K562 treated with DMSO at 1 percent for 48 hours (cell line): ENCODE results near the gene DPPA3. TPM values are rescaled to one million over a fixed set of nuclear protein-coding genes. Genes with fewer than 3 reads are reported as not detected.

Source experiments
- total RNA-seq: library from RNA; unstranded; fragments of 300-600 nt; gene quantifications from 2 replicates; pipeline ENCODE4 v1.2.3, GENCODE V29; 2022; ENCODE audit warnings: low replicate concordance; ENCODE audit errors: extremely low read depth

DPPA3 gene
- total RNA-seq, result not detected in 2 replicates

GRCh38 chr12:7711133-7711532, at the start of gene DPPA3:
DPPA3 (plus strand) TSS chr12:7711433; CDS start chr12:7711571, 138 bp downstream.

GRCh38 chr12:7695566-7696197, 15.6 kb upstream of the DPPA3 start, which contains the start of gene GDF3:
GDF3 (minus strand) TSS chr12:7695775; CDS start chr12:7695728, 47 bp downstream.

GRCh38 chr12:7747246-7747645, 36.0 kb downstream of the DPPA3 start, which contains the start of gene CLEC4C:
CLEC4C (minus strand) TSS chr12:7747375; CDS start chr12:7747348, 27 bp downstream.

Other genes starting within 250 kb of the DPPA3 start
- not detected in 2 replicates for gene CD163, start 207.7 kb upstream of the DPPA3 start, total RNA-seq
- not detected in 2 replicates for gene APOBEC1, start 45.5 kb upstream of the DPPA3 start, total RNA-seq
- gene GDF3, start 15.7 kb upstream of the DPPA3 start, total RNA-seq, result not detected in 2 replicates
- gene CLEC4C, start 35.9 kb downstream of the DPPA3 start, total RNA-seq, result not detected in 2 replicates
- not detected in 2 replicates for gene NANOGNB, start 53.8 kb downstream of the DPPA3 start, total RNA-seq
- not detected in 2 replicates for gene NANOG, start 78.0 kb downstream of the DPPA3 start, total RNA-seq
- gene SLC2A14, start 161.5 kb downstream of the DPPA3 start, total RNA-seq, result not detected in 2 replicates
- not detected in 2 replicates for gene SLC2A3, start 224.8 kb downstream of the DPPA3 start, total RNA-seq